ENCODE data around the gene CCN2. TPM values are rescaled to one million over a fixed set of nuclear protein-coding genes. Genes with fewer than 3 reads are reported as not detected.

The CCN2 gene
- total RNA-seq, 1 experiment from 2014 or later = 3.1 TPM

DNA sequence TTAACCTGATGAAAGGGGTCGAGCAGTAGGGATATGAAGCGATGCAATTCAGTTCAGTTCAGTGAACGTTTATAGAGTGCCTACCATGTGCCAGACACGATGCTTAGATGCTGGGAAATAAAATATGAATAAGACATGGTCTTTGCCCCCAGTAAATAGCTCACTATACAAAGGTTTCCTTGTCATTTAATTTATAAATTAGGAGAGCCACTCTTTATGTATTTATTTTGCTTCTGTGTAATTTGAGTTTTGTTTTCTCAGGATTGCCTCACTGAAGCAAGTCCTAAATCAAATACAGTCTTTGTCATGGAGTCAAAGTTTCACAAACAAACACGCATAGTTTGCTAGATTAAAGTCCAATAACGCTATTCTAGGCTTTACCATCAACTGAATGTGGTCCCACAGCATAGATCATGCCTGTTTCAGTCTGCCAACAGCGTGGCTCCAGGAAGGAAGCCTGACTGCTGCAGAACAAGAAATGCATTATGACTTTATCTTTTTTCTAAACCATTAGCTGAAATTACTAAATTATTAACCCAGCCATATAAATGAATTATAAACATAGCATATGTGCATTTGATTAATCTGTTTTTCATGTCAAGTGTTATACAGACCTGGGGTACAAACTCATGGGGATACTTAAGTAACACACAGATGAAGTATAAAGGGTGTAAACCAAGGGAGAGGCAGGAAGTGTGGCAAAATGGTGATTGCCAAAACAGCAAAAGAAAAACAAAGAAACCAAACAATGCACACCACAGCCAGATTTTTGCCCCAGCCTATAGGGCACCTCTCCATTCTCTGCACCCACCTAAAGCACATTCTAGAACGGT lies 29.8 kb upstream of the CCN2 start:
- Histone ChIP-seq H3K9me2 (ENCODE audit: insufficient read depth) (no peaks in the 10 kb centered on the region), H3K4me3 (replicated peaks in 1 of 2; ENCODE audit: low read depth in 1 of 2, low read length in 2 of 2) (no peak overlapping the region), H3K4me1 (ENCODE audit: control insufficient read depth in 1 of 2, insufficient read depth in 2 of 2, low read length in 2 of 2) (no peaks in the 10 kb centered on the region), H2AFZ (ENCODE audit: low read depth, low read length, poor library complexity, severe bottlenecking) (no peak overlapping the region), H3K79me2 (ENCODE audit: insufficient read depth, low read length) (no peaks in the 10 kb centered on the region), H3K9me3 (ENCODE audit: control insufficient read depth in 1 of 2, insufficient read depth in 1 of 2, low read depth in 1 of 2, low read length in 2 of 2) (no peaks in the 10 kb centered on the region), H3K27ac (ENCODE audit: low read depth, low read length) (no peak overlapping the region), H3K27me3 (ENCODE audit: insufficient read depth, low read length) (no peaks in the 10 kb centered on the region), H3K36me3 (ENCODE audit: control insufficient read depth in 1 of 2, insufficient read depth in 2 of 2, low read length in 2 of 2) (no peaks in the 10 kb centered on the region), H3K4me2 (ENCODE audit: low read length) (no peak overlapping the region), H3K9ac (ENCODE audit: low read length) (no peak overlapping the region), H4K20me1 (ENCODE audit: insufficient read depth) (no peaks in the 10 kb centered on the region)
- DNase-seq (ENCODE audit: low read depth, low spot score) (no peak), ATAC-seq (no peak)
- intact Hi-C loops (cut with micrococcal nuclease) = no loop called here
- TF ChIP-seq TCF7L2 (IDR thresholded peaks at IDR 0.05; ENCODE audit: borderline replicate concordance, extremely low read depth, insufficient read depth, insufficient read length) = no peak
- TF ChIP-seq SP1 (IDR thresholded peaks at IDR 0.05; ENCODE audit: low read depth) = no peak
- no peak for TF ChIP-seq CBX3 (IDR thresholded peaks at IDR 0.05; ENCODE audit: low read depth)
- no peak for TF ChIP-seq ELF1 (IDR thresholded peaks at IDR 0.05; ENCODE audit: borderline replicate concordance, low read depth)
- no peak for TF ChIP-seq EGR1 (IDR thresholded peaks at IDR 0.05; ENCODE audit: low read depth)
- no peak for TF ChIP-seq JUND (IDR thresholded peaks at IDR 0.05)
- TF ChIP-seq, protein P1, sequence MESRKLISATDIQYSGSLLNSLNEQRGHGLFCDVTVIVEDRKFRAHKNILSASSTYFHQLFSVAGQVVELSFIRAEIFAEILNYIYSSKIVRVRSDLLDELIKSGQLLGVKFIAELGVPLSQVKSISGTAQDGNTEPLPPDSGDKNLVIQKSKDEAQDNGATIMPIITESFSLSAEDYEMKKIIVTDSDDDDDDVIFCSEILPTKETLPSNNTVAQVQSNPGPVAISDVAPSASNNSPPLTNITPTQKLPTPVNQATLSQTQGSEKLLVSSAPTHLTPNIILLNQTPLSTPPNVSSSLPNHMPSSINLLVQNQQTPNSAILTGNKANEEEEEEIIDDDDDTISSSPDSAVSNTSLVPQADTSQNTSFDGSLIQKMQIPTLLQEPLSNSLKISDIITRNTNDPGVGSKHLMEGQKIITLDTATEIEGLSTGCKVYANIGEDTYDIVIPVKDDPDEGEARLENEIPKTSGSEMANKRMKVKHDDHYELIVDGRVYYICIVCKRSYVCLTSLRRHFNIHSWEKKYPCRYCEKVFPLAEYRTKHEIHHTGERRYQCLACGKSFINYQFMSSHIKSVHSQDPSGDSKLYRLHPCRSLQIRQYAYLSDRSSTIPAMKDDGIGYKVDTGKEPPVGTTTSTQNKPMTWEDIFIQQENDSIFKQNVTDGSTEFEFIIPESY (IDR thresholded peaks at IDR 0.05; ENCODE audit: extremely low read depth, insufficient replicate concordance, low read length) = no peak
- TF ChIP-seq POLR2AphosphoS5 (IDR thresholded peaks at IDR 0.05; ENCODE audit: low read depth, low read length) = no peak
- TF ChIP-seq YY1 (IDR thresholded peaks at IDR 0.05; ENCODE audit: extremely low read depth, insufficient replicate concordance, low read depth, low read length) = no peak
- no peak for TF ChIP-seq EZH2 (IDR thresholded peaks at IDR 0.05)
- TF ChIP-seq REST (IDR thresholded peaks at IDR 0.05; ENCODE audit: low read depth) = no peak
- TF ChIP-seq RAD21 (IDR thresholded peaks at IDR 0.05; ENCODE audit: low read depth) = no peak
- BruUV-seq (replicated peaks) = no TSS peak
- RAD21 ChIA-PET (ENCODE audit: low non-redundant PET in 1 of 2, low total read pairs in 2 of 2, uncharacterized antibody in 2 of 2, unreplicated experiment in 2 of 2) = no interaction called here
- POLR2A ChIA-PET = no interaction called here
- CTCF ChIA-PET = no interaction called here
